ENCODE results near the gene SYTL4.

The SYTL4 gene

DNA sequence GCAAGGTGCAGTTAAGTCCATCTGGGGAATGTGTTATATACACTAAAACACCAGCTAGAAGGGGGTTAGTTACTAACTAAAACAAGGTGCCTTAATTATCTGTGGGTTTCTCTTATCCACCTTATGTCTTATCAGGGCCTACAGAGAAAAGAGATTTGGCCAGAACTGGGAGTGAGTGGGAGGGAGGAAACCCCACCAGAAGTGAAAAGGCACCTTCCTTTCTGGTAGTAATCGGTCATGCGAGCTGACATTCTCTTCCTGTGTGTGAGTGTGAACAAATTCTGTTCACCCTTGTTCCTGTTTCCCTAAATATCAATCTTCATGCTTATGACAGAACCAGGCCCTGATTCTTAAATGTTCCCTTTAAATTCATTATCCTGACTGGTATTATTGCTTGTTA, 44.4 kb downstream of the SYTL4 start:
- DNase-seq, result no peak

DNA sequence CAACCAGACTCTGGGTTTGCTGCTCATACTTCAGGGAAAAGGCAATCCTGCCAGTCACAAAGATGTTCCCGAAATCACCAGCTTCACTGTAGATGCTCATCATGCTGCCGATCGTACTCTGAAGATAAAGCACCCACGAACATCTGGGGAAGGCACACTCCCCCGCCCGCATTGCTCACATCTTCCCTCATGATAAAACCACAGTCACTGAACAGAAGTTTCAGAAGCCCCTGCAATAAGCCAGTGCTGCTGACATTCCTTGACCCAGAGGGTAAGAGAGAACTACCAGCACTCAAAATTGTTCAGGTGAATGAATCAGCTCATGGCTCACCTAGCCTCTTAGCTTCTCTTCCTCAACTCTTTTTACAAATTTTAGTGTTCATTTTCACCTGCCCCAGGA, 44.8 kb downstream of the SYTL4 start:
- no peak for DNase-seq

DNA sequence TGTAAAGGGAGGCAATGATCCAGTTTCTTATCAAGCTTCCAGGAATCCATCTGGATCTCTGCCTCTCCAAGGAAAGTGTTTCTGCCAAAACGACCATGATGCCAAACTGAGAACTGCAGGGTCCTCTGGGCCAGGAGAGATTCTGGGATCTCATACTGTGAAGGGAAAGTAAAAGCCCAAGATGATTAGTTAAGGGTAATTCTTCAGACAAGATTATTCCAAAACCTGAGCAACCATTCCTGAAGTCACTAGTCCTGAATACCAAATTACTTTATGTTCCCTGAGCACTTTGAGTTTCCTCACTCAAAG, 46.0 kb downstream of the SYTL4 start:
- DNase-seq, result no peak

DNA sequence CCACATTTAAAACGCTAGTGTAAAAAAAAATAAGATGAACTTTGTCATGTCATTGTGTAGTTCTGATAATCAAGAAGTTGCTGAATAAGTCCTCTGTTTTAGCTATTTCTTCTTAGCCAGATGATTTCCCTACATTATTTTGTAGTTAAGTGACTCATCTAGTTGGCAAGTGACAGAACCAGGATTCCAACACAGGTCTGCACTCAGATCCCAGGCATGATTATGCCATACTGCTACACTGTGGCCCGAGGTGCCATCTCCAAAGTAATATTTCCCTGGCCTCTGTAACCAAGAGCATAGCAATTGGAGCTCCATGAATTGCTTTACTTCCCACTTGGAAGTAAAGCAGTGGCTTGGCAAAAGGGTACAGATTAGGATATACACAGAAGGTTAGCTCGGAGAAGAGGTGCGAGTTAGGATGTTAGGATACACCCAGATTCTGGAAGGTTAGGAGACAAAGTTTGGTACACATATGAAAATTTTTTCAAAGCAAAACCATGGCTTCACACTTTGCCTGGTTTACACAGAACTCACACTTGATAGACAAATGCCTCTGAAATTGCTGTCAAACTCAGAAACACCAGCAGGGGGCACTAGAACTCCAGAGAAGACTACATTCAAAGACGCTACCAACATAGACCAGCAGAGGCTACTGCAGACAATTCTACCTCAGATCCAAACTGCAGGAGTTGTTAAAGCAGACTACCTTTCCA, 46.5 kb downstream of the SYTL4 start:
- DNase-seq, result peak; percentile 46 to 71

DNA sequence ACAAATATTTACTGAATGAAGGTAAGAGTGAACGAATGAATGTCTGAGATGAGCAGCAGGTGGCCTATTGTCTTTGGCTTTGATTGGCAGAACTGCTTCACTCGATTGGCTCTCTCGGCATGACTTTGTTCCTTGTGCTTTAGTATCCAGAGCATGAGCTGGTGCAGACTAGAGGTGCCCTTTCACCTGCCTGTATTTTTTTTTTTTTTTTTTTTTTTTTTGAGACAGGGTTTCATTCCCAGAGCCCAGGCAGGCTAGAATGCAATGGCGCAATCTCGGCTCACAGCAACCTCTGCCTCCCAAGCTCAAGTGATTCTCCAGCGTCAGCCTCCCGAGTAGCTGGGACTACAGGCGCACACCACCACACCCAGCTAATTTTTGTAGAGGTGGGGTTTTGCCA, 49.0 kb downstream of the SYTL4 start:
- DNase-seq, result no peak

DNA sequence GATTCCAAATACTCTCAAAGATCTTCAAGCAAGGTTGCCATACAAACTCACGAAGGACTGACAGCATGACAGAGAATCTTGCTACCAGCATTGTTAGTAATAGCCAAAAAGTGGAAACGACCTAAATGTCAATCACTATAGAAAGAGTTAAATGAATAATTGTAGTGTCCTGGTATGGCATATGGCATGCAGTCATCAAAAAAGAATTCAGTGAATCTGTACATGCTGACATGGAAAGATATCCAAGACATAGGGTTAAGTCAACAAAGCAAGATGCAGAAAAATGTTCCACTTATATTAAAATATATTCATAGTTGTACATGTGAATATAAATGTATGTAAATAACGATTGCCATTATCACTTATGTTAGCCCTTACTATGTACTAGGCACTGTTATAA, 50.3 kb downstream of the SYTL4 start:
- DNase-seq, result no peak

DNA sequence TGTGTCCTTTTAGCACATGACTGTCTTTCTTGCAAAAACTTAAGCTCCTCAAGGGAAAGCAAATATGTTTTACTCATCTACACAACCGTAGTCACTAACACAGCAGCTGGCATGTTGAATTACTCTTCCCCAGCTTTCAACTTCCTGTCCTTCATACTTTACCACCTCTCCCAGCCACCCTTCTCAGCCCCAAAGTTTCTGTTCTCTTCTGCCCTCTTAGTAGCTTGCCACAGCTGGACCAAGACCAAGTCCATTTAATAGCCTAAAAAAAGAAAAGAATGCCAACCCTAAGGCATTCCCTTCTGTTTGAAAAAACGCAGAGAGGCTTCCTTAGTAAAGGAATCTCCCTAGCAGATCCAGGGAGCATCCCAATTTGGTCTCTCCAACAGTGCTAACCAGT, 51.2 kb downstream of the SYTL4 start:
- no peak for DNase-seq

DNA sequence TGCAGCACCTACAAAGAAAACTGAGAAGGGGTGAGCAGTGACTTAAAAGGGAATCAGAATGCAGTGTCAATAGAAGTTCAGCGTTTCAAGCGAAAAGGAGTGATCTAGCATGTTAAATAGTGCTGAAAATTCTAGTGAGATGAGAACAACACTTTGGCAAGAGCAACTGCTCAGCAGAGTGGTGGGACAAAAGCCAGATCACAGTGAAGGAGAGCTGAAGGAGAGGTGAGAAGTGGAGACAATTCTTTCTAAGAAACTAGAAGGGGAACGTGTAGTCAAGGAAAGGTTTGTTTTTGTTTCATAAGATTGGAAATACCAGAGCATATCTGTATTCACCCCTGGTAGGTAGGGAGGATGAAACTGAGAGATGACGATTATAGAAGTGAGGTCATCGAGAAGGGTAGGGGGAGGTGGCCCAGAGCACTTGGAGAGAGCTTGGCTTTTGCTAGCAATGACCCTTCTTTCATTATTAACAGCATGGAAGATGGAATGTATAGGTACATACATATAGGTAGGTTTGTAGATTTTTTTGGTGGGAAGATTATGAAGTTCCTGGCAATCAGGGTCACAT, 54.2 kb downstream of the SYTL4 start:
- DNase-seq, result no peak

DNA sequence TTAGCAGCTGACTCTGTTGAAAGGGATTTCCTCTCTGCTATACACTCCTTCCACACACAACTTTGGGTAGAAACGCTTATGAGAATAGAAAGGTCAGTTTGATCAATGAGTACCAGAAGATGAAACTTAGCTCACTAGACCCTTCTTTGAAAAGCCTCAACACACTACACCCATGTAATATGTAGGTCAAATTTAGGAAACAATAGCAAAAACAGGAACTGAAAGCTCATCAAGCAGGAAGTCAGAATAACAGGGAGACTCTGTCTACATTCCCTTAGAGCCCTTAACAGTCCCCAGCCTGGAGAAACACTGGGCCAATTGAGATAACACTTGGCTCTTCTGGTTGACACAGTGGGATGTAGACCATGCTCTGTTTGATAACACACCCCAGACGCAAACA, 57.2 kb downstream of the SYTL4 start:
- DNase-seq, result no peak

DNA sequence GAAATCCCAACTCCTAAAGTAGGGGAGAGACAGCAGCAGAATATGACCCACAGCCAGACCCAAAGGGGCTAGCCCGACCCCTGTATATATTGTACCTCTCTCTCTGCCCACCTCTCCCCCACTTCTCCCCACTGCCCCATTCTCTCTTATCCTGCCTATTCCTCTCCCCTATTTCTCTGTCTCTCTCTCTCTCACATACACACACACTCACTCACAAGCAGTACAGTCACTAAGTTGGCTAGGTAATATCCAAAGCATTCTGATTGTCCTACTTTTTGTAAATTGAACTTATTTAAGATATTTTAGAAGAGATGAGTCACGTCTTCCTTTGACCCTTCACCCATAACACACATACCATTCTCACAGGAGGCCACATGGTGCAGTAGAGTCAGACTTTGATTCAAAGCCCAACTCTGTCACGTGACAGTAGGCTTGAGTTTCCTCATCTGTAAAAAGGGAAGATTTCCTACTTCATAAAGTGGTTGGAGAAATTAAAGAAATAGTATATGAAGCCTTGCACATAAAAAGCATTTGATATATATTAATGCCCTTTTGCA, 58.4 kb downstream of the SYTL4 start:
- DNase-seq, result no peak

DNA sequence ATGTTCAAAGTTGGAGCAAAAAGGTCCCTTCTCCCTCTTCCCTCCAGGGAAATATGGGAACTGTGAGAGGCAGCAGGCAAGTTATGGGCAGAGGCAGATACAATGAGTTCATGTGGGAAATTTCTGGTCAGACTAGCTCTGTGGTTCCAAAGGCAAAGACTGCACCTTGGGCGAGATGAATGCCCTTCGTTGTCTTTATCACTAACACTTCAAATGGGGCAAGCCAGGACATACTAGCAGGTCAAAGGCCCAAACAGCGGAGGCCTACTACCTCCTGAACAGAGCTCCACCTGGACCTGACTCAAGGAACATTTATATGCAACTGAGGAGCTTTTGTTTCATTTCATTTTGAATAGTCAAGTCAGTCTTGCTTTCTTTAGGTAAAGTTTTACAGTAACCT, 59.0 kb downstream of the SYTL4 start:
- no peak for DNase-seq

DNA sequence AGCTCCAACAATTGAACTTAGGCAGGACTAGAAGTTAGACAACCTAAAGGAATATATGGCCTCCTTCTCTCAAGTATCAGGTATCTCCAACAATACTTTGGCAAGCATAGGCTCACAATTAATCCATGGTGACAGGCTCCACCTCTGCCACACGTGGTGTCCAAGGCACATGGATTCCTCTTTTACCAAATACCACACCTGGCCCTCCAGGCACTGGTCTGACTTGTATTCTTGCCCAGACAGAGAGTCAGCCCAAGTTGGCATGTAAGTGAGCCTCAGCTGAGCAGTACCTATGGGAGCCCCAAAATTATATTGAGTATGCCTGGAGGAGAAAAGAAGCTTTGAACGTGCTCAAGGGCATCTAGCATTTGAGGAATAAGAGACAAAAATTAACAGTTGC, 68.3 kb downstream of the SYTL4 start:
- no peak for DNase-seq

DNA sequence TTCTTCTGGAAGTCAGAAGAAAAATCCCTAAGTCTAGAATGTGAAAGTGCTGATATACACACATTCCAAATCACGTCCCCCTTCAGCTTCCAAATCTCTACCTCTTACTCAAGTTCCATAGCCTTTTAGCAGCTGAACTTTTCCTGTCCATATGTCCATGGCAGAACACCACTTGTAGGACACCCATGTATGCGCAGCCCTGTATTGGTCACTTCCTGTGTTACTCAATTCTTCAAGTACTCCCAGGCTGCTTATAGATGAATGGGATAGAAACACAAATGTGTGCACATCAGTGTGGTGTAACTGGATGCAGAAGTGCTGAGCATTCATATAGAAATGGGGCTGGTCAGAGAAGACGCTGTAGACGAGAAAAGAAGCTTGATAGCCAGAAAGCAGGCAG, 69.1 kb downstream of the SYTL4 start:
- DNase-seq, result no peak

DNA sequence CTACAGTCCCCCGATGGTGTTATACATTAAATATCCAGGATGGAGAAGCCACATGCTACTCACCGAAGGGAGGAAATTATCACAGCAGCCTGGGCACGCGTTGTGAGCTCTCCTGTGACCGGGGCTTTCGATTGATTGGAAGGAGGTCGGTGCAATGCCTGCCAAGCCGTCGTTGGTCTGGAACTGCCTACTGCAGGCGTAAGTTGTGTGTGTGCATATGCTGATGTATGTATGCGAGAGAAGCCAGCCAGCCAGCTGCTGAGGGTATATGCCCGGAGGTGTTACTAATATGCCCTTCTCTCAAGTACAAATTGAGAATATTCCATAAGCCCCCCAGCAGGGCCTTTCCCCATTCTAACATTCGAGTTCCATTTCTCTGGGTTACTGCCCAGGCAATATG, 69.8 kb downstream of the SYTL4 start:
- no peak for DNase-seq

DNA sequence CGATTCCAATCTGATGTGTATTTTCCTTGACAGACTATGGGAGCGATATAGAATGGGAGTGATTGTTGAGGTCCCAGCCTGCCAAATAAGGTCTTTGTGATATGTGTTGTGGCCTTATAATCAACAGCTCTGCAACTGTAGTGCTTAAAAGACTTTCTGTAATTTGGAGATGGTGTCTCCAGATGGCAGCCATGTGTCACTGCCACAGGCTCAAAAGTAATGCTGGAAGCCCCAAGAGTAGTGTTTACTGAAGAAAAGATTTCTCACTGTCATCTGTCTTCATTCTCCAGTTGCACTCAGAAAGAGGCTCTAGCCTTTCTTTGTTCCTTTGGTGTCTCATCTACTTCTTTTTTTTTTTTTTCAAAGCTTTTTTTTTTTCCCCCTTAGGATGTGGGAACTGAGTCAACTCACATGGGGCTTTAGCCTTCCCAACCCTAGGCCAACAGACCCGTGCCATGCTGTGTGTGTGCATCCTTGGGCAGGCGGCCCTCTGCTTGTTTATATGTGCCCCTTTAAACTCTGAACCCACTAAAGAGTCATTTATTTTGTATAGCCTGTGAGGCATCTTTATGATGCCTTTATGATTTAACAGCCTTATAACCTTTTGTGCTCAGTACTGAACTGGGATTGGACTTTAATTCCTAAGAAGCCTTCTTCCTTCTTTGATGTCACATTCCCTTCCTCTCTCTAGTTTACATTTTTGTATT, 72.3 kb downstream of the SYTL4 start:
- DNase-seq, result no peak

DNA sequence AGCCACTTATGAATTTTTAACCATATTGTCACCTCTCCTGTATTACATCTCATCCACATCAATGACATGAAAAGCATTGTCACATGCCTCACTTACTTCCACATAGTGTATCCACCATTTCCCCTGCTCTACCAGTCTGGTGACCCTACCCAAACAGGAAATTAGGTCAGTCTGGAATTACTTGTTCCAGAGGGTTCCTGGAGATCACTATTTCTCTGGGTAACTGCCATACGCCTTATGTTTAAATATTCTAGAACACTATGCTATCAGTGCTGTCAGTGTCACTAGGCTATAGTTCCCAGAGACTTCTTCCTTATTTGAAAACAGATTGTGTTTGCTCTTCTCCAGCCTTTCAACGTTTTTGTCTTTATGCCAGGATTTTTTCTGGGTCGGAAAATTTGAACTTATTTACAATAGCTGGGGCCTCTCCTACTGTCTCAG, 73.0 kb downstream of the SYTL4 start:
- DNase-seq, result no peak

DNA sequence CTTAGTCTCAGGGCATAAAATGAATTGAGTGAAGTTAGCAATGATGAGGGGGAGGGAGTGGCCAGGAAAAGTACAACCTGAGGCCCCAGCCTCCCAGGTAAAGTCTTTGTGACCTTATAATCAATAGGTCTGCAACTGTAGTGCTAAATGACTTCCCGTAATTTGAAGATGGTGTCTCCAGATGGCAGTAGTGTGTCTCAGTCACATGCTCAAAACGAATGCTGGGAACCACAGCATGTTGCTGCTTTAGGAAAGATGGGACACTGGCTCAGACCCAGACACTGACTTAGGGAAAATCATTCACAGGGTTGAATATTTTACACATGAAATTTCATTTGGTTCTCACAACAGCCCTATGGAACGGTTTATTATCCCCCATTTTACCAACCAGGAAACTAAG, 77.7 kb downstream of the SYTL4 start:
- peak in 1 of 2 experiments; percentile 28 for DNase-seq

DNA sequence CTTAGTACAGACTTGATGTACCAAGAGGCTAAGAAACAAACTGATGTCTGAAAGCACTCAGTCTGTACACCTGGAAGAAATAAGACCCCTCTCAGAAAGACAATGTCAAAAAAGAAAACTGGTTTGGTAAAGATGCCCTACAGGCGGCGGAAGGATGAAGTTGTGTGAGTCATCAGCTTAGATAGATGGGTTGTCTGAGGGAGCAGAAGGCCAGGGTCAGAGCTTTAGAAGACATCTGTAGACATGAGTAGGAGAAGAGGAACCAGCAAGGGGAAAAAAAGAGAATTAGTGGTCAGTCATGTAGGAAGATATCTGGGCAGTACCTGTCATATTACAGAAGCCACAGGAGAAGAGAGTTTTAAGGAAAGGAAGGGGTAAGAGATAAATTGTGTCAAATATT, 79.7 kb downstream of the SYTL4 start:
- no peak for DNase-seq

DNA sequence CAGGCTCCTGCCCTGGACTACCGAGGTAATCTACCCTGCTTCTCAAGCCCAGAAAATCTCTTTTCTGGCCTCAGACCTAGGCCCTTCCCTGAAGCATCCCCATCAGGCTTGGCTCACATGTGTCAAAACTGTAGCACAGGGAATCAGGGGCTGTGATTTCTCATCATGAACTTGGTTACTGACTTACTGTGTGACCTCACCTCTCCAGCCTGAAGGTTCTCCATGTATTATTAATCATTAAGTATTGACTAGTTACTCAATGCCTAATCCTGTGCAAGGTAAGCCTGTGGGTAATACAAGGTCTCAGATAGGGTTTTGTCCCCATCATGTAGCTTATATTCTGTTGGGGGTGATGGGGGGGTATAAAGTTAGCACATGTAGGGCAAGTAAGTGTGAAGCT, 81.1 kb downstream of the SYTL4 start:
- DNase-seq, result no peak

DNA sequence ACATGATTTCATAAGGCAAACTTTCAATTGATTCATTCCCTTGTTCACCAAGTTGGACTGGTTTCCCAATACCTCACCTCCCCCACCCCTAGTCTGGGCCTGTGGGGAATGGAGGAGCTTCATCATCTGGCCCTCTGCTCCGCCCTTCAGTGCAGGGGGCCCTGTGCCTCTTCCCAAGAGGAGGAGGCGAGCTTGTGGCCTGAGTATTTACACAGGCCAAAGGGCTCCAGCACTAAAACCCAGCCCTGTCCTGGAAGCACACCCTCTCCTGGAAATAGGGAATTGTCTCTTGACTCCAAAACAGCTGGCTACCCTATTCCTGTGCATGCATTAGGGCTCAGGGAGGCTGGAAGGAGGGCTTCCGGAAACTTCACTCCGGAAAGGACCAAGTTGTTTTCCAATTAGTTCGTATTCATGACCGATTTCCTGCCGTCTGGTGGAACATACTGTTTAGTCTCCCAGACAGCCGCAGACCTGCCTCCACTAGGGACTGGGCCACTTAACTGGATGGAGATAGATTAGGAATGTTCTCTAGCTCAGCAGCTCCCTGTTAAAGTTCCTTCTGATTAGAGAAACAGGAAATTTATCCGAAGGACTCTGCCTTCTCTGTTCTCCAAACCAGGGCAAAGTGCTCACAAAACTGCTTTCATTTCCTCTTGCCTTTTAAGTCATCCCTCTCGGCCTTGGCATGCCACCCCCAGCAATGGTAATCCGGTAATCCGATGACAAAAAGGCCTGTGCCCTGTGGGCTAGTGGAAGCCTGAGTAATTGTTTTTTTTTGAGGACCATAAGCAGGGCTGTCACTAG, 82.2 kb downstream of the SYTL4 start:
- no peak for DNase-seq

DNA sequence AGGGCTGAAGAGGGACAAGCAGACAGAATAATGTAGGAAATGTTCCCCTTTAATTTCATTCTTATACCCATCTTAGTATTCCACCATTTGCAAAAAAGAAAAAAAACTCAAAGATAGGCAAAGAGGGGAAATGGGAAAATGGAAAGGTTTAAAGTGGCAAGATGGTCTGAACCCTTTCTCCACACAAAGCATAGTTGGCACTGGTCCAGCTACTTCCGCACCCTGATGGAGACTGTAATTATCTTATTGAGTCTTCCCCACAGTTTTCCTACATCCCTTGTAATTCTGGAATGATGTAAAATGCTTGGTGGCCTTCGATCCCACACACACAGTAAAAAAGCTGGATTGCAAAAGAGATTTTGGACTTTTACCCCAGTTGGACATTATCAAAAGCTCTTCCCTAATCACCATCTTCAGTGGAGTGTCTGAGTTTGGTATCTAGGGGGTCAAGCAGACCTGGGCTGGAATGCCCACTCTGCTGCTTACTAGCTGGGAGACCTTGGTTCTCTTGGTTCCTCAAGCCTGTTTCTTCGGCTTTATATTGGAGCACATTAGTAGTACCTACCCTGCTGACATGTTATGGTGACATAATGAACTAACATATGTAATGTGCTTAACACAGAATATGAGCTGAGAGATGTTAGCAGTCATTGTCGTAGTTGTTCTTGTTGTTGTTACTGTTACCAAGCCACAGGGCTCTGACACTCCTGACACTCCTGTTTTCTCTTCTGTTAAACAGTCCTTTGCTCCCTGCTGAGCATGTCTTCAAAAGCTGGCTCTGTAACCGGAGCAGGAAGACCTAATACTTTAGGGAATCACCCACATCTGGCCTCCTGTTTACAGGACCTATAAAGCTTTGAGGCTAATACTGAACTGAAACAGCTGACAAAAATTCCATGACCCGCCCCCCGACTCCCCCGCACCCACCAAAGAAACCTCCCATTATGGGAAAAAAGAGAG, 83.2 kb downstream of the SYTL4 start:
- no peak for DNase-seq

DNA sequence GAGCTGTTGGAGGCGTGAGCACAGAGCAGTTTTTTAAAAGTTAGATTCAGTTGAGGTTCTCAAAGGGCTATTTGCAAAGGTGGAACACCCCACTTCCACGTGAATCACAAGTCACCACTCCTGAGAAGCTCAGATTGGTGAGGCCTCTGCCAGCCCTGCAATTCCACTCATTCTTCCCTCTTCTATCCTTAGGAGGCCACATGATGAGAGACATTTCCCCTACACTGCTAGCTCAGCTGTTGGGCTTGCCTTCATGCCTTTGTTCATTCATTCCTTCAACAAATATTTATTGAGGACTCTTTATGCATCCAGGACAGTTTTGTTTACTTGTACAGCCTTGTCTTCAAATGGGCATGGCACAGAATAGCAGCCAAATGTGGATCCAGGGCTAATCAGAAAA, 84.2 kb downstream of the SYTL4 start:
- no peak for DNase-seq

Data from NCI-H526 (cell line).